Prostate gland (tissue), 2 donors: ENCODE measurements around the gene TRMT6.

ENCODE experiments used
- CTCF ChIP-seq, 4 experiments: fragments of 200-600 bp in 2 of 4; fragments of 450-650 bp in 2 of 4; sonication (generic) in 2 of 4; IDR thresholded peaks; 1 replicate in 3 of 4; 2 replicates in 1 of 4; pipeline ENCODE4 v1.5.1; 2016 to 2019; ENCODE audit warnings: antibody characterized with exemption in 4 of 4, mild to moderate bottlenecking in 2 of 4, moderate library complexity in 2 of 4
- POLR2A ChIP-seq: fragments of 450-650 bp; IDR thresholded peaks from one replicate; pipeline ENCODE4 v1.6.1; 2016; ENCODE audit warnings: antibody characterized with exemption, mild to moderate bottlenecking

GRCh38 chr20:5977223-5977622 is 26.9 kb upstream of the TRMT6 start:
- TF ChIP-seq POLR2A = no peak
- no peak for TF ChIP-seq CTCF (IDR thresholded peaks at IDR 0.05)
